ENCODE results near the gene DSCAML1.

The DSCAML1 gene

DNA sequence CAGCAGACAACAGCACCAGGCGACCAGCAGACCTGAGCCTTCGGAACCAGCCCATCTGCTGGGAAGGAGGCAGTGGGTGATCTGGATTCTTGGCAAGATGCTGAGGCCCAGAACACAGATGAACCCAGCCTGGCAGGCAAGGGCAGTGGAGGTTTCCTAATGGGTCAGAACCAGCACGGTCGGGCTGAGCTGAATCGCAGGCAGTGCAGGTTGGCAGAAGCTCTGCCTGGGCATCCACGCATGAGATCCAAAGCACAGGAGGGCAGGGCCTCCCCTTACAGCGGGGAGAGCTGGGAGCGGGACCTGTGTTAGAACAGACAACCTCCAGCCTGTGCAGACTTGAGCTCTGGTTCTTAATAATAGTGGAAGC, 47.5 kb downstream of the DSCAML1 start:
- H3K4me3 ChIP-seq (replicated peaks; ENCODE audit: low read depth, low read length), result no peak overlapping the region
- TF ChIP-seq, protein P1, sequence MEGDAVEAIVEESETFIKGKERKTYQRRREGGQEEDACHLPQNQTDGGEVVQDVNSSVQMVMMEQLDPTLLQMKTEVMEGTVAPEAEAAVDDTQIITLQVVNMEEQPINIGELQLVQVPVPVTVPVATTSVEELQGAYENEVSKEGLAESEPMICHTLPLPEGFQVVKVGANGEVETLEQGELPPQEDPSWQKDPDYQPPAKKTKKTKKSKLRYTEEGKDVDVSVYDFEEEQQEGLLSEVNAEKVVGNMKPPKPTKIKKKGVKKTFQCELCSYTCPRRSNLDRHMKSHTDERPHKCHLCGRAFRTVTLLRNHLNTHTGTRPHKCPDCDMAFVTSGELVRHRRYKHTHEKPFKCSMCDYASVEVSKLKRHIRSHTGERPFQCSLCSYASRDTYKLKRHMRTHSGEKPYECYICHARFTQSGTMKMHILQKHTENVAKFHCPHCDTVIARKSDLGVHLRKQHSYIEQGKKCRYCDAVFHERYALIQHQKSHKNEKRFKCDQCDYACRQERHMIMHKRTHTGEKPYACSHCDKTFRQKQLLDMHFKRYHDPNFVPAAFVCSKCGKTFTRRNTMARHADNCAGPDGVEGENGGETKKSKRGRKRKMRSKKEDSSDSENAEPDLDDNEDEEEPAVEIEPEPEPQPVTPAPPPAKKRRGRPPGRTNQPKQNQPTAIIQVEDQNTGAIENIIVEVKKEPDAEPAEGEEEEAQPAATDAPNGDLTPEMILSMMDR (IDR thresholded peaks at IDR 0.05; ENCODE audit: low read depth, low read length, missing control alignments), result no peak

DNA sequence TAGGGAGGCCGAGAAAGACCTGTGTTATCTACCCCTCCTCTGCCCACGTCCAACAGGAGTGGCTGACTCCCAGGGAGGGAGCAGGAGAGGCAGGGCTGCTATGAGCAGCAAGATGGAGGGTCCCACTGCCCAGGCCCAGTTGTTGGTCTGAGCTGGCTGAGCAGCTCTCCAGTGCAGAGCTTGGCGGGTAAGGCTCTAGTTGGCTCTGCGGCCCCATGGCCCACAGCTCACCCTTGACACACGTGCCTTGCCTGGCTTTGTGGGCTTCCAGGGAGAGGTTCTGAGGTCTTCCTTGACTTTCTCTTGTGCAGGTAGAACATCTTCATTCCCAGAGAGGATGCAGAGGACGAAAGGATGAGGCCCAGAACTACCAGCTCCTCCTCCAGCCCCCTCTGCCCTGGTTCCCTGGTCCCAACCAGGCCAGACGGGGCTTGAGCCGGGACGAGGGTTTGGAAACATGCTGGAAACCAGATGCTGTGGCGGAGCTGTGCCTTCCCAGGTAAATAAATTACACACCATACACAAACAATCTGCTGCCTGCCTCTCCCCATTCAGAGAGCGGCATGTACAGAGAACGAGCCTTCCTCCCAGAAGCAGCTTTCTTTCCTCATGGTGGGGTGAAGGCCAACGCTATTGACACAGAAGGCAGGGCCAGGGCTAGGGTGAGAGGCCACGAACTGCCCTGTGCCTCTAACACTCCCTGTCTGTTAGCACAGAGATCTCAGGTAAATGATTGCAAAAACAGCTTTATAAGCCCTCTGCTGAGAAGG, 48.1 kb downstream of the DSCAML1 start:
- no peak overlapping the region for H3K4me3 ChIP-seq (replicated peaks; ENCODE audit: low read depth, low read length)
- DNase-seq (ENCODE audit: extremely low read depth, low read depth), result no peak
- TF ChIP-seq, protein P1 (IDR thresholded peaks at IDR 0.05; ENCODE audit: low read depth, low read length, missing control alignments), result no peak

More for the DNA sequence above, 47.5 kb downstream of the DSCAML1 start:
- no peak for DNase-seq (ENCODE audit: extremely low read depth, low read depth)

DNA sequence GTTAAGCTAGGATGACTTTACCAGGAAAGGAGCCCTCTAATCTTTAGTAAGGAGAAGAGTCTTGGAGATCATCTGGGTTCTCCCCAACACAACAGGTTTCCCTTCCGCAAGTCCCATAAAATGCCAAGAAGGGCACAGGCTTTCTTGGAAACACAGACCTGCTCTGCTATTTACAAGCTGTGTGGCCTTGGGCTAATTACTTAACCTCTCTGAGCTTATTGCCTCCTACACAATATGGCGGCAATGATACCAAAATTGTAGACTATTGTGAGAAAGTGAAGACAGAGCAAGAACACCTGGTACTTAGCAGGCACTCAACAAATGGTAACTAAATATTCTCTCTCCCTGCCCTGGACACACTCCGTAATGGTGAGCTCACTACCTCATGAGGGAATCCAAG, 49.1 kb downstream of the DSCAML1 start:
- no peak for DNase-seq (ENCODE audit: extremely low read depth, low read depth)
- TF ChIP-seq, protein P1 (IDR thresholded peaks at IDR 0.05; ENCODE audit: low read depth, low read length, missing control alignments), result no peak
- no peak overlapping the region for H3K4me3 ChIP-seq (replicated peaks; ENCODE audit: low read depth, low read length)

DNA sequence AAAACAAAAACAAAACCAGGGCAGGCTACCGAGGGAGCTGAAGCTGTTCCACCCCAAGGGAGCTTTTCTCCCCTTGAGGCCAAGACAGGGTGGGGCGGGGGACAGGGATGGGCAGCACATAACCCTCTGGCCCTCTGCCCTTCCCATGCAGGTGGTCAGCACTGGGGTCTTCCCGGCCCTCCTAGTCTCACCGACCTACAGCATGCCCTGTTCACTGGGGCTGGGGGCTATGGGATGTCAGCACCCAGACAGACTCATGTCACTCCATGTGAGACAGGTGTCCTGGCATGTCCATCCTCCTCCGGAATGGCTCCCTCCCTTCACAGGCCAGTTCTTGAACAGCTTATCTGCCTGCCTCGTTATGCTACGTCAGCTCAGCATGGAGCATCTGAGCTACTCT, 51.7 kb downstream of the DSCAML1 start:
- TF ChIP-seq, protein P1 (IDR thresholded peaks at IDR 0.05; ENCODE audit: low read depth, low read length, missing control alignments), result no peak
- no peak for DNase-seq (ENCODE audit: extremely low read depth, low read depth)
- no peak overlapping the region for H3K4me3 ChIP-seq (replicated peaks; ENCODE audit: low read depth, low read length)

DNA sequence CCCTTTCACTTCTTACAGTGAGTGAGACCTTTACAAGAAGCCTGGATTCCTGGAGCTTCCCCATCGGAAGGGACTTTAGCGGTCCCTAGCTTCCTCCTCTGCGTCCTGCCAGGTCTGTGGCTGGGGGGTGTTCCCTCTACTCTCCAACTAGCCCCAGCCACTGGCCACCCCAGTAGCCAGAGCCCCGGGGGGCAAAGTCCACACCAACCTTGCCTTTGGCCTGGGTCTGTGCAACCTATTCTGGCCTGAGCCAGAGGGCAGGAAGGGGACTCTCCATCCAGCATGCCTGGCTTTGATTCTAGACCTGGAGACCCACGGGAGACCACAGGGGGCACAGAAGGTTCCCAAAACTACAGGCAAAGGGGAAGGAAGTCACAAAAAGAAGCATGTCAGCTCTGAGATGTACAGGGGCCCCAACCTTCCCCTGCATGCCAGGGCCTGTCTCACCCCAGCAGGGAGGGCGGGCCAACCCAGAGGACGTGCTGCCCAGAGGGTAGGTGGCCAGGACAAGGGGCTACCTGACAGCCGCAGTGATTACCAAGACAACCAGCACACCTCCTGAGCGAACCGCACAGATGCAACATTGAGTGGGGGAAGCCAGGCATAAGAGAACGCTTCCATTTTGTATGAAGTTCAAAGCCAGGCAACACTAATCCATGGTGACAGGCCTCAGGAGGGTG, 52.4 kb downstream of the DSCAML1 start:
- TF ChIP-seq, protein P1 (IDR thresholded peaks at IDR 0.05; ENCODE audit: low read depth, low read length, missing control alignments), result no peak
- H3K4me3 ChIP-seq (replicated peaks; ENCODE audit: low read depth, low read length), result no peak overlapping the region
- DNase-seq (ENCODE audit: extremely low read depth, low read depth), result no peak

DNA sequence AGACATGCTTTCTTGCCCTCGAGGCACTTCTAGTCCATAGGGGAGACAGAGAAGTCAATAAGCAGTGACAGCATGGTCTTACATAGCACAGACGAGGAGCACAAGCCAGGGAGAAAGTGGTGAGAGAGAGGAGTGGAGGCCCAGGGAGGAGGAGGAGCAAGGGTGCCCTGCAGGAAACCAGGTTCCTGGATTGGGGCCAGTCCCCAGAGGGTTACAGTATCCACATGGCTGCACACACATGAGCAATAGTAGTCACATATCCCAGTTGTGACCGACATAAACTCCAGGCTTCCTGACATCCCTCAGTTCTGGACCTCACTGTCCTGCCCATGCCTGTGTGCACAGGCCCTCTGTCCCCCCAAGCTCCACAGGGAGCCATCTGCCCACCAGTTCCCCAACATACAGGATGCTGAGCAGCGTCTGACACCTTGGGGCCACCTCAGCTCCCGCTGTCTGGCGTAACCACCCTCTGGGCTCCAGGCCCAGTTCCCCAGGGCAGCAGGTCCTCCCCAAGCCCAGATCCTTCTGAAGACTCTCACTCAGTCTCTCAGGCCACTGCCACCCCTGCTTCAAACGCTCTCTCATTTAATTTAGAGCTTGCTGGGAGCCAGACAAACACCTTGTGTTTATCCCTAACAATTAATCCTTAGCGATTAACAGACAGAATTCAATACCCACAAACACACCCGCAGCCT, 53.7 kb downstream of the DSCAML1 start:
- H3K4me3 ChIP-seq (replicated peaks; ENCODE audit: low read depth, low read length), result no peak overlapping the region
- TF ChIP-seq, protein P1 (IDR thresholded peaks at IDR 0.05; ENCODE audit: low read depth, low read length, missing control alignments), result no peak
- no peak for DNase-seq (ENCODE audit: extremely low read depth, low read depth)
